ENCODE data around the gene PSMA3. TPM values are rescaled to one million over a fixed set of nuclear protein-coding genes. Genes with fewer than 3 reads are reported as not detected.
A peak's percentile ranks its signal among the peaks of the same experiment; 100 is the strongest.

The PSMA3 gene
- total RNA-seq, 4 donors from 2014 or later: 78.4 to 92.2 (median 82.4) TPM

- peaks cover 3% of the 10 kb centered on the region for H3K36me3 ChIP-seq
- peak overlapping the region; percentile 68 for H3K4me3 ChIP-seq
- H3K4me1 ChIP-seq: peaks cover 11% of the 10 kb centered on the region
- H3K27ac ChIP-seq: peak overlapping the region; percentile 84
- 22% methylated on average over 16 of the region's 16 CpGs for WGBS
- TF ChIP-seq POLR2A (IDR thresholded peaks at IDR 0.05) (no peak), POLR2AphosphoS5 (IDR thresholded peaks at IDR 0.05) (no peak), CTCF (IDR thresholded peaks at IDR 0.05) (no peak)
- no peak for DNase-seq (ENCODE audit: low spot score in 2 of 2)
- H3K9me3 ChIP-seq: no peaks in the 10 kb centered on the region
- H3K27me3 ChIP-seq: no peaks in the 10 kb centered on the region
Measured at GRCh38 chr14:58238252-58239243, 6.1 kb upstream of the PSMA3 start.

DNA sequence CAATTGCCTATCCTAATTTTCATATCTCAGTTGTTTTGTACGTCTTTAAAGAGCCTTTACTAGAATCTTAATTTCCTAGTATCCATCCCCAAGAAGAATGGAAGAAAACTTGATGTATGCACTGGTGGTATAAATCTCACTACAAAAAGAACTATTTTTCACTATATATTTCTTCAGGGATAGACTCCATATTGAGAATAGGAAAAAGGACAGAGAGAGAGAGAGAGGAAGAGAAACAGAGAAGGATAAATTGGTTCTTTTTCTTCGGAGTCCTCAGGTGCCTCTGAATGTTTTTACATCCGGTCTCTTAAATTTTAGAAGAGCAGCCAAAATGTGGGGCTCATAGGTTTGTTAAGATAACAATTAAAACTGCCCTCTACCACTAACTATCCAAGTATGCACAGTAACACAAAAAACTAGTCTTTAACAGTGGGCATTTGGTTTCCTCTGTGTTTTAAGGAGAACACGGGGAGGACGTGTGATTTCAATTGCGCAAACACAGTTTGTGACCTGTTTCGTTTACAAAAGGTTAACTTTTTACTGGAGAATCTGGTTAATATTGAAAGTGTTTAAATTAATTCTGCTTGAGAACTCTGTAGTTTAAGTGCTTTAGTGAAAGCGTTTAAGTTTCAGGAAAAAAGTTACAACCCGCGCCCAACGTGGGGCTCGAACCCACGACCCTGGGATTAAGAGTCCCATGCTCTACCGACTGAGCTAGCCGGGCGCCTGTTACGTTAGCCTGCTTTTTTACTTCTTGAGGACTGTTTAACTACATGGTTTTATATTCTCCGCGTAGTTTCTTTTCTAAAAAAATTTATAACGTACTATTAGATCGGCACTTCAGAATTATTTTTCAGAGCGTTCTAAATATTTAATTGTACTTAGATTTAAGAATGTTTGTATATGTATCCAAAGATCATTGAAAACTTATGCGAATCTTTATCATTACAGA, 5.1 kb upstream of the PSMA3 start:
- peak; percentile 86 to 89 for DNase-seq (ENCODE audit: low spot score in 2 of 2)
- Histone ChIP-seq H3K9me3 (no peaks in the 10 kb centered on the region), H3K4me3 (peak overlapping the region; percentile 68), H3K4me1 (peaks cover 13% of the 10 kb centered on the region), H3K27me3 (no peaks in the 10 kb centered on the region), H3K36me3 (peaks cover under 1% of the 10 kb centered on the region), H3K27ac (peak overlapping the region; percentile 84)
- no peak for TF ChIP-seq CTCF (IDR thresholded peaks at IDR 0.05)
- TF ChIP-seq POLR2A (IDR thresholded peaks at IDR 0.05): peak in 1 of 2 donors; percentile 10
- peak in 2 of 3 donors; percentile 76 to 88 for TF ChIP-seq POLR2AphosphoS5 (IDR thresholded peaks at IDR 0.05)
- 2% methylated on average over 23 of the region's 23 CpGs for WGBS

- Histone ChIP-seq H3K27me3 (no peaks in the 10 kb centered on the region), H3K36me3 (no peaks in the 10 kb centered on the region), H3K9me3 (no peaks in the 10 kb centered on the region), H3K4me3 (peak overlapping the region; percentile 81), H3K4me1 (peaks cover 31% of the 10 kb centered on the region), H3K27ac (peak overlapping the region; percentile 97)
- WGBS: under 1% methylated on average over 16 of the region's 16 CpGs
- TF ChIP-seq CTCF (IDR thresholded peaks at IDR 0.05) (no peak), POLR2A (IDR thresholded peaks at IDR 0.05) (no peak), EP300 (IDR thresholded peaks at IDR 0.05) (no peak), POLR2AphosphoS5 (IDR thresholded peaks at IDR 0.05) (no peak)
- DNase-seq (ENCODE audit: low spot score in 2 of 2): no peak
Measured at GRCh38 chr14:58243790-58244555, 670 bp upstream of the PSMA3 start.

DNA sequence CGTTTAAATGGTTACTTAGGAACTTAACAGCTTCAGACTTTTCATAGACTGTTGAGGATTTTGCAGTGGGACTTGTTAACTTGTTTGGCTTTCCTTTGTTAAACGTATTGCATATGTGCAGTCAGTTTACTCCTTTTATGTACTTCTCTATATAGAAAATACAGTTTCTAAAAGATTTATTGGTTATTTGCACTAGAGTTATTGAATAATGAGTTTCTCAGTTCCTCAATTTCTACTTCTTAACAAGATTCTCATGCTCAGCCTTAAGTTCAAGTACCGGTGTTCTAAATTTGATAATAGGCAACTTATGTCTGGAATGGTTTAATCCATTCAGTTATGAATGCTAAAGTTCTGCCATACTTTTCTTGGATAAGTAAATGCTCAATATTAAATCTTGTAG, 919 bp downstream of the PSMA3 start:
- TF ChIP-seq CTCF (IDR thresholded peaks at IDR 0.05): no peak
- no peak for TF ChIP-seq EP300 (IDR thresholded peaks at IDR 0.05)
- no peak for TF ChIP-seq POLR2AphosphoS5 (IDR thresholded peaks at IDR 0.05)
- TF ChIP-seq POLR2A (IDR thresholded peaks at IDR 0.05): no peak
- no peaks in the 10 kb centered on the region for H3K9me3 ChIP-seq
- no peak for DNase-seq (ENCODE audit: low spot score in 2 of 2)
- H3K27ac ChIP-seq: peak overlapping the region; percentile 97
- H3K36me3 ChIP-seq: peaks cover 13% of the 10 kb centered on the region
- WGBS: 1% methylated on average over 3 of the region's 3 CpGs
- H3K27me3 ChIP-seq: no peaks in the 10 kb centered on the region
- H3K4me3 ChIP-seq: peak overlapping the region; percentile 81
- H3K4me1 ChIP-seq: peaks cover 33% of the 10 kb centered on the region
